Thyroid gland (tissue), 4 donors: ENCODE data around the gene GTF3C2.

Experiments used
- CTCF ChIP-seq, 6 experiments: fragments of 200-600 bp in 3 of 6; fragments of 450-650 bp in 3 of 6; sonication (generic) in 3 of 6; IDR thresholded peaks; one replicate each; pipeline ENCODE4 v1.5.1; 2016 to 2019; ENCODE audit warnings: antibody characterized with exemption in 6 of 6, mild to moderate bottlenecking in 2 of 6, inconsistent platforms in 1 of 6, moderate library complexity in 1 of 6
- POLR2A ChIP-seq, 2 donors: fragments of 450-650 bp; IDR thresholded peaks; one replicate each; pipeline ENCODE4 v1.6.1; 2017; ENCODE audit warnings: antibody characterized with exemption in 2 of 2, mild to moderate bottlenecking in 2 of 2, moderate library complexity in 1 of 2

GRCh38 chr2:27350106-27350693 is 6.4 kb downstream of the GTF3C2 start:
- TF ChIP-seq CTCF (IDR thresholded peaks at IDR 0.05) (no peak), POLR2A (IDR thresholded peaks at IDR 0.05) (no peak)
